HepG2 (cell line): ENCODE data around the gene PTGES3. TPM values are rescaled to one million over a fixed set of nuclear protein-coding genes. Genes with fewer than 3 reads are reported as not detected.

Experiments used
- ARNT ChIP-seq: fragments of 450-650 bp; IDR thresholded peaks from 2 replicates; pipeline ENCODE4 v1.6.1; 2017
- CHD4 ChIP-seq: fragments of 200-600 bp; sonication (generic); IDR thresholded peaks from 2 replicates; pipeline ENCODE4 v1.7.0; 2017; ENCODE audit warnings: mild to moderate bottlenecking, low read length, borderline replicate concordance
- FOXP1 ChIP-seq, 2 experiments: fragments of 450-650 bp in 1 of 2; IDR thresholded peaks; 2 replicates each; pipeline ENCODE4 v1.6.1; 2017 to 2018; ENCODE audit warnings: antibody characterized with exemption in 1 of 2
- KAT7 ChIP-seq: IDR thresholded peaks from 2 replicates; pipeline ENCODE4 v1.6.1; 2018; ENCODE audit warnings: borderline replicate concordance, missing compliant biosample characterization
- KMT2A ChIP-seq: sonication (generic); formaldehyde crosslinking; IDR thresholded peaks from 2 replicates; pipeline ENCODE4 v1.4.0; 2020; ENCODE audit warnings: missing genetic modification reagents
- NAIF1 ChIP-seq: sonication (generic); formaldehyde crosslinking; IDR thresholded peaks from 2 replicates; pipeline ENCODE4 v1.5.0; 2020; ENCODE audit warnings: mild to moderate bottlenecking, missing genetic modification reagents, borderline replicate concordance
- NFRKB ChIP-seq: fragments of 450-650 bp; IDR thresholded peaks from 2 replicates; pipeline ENCODE4 v1.6.1; 2017
- RELA ChIP-seq: sonication (generic); formaldehyde crosslinking; IDR thresholded peaks from 2 replicates; pipeline ENCODE4 v1.4.0; 2020; ENCODE audit warnings: missing genetic modification reagents
- RFXANK ChIP-seq: IDR thresholded peaks from 2 replicates; pipeline ENCODE4 v1.6.1; 2016
- SATB2 ChIP-seq: sonication (generic); formaldehyde crosslinking; IDR thresholded peaks from 2 replicates; pipeline ENCODE4 v1.5.0; 2020; ENCODE audit warnings: missing genetic modification reagents
- TBX2 ChIP-seq: sonication (generic); formaldehyde crosslinking; IDR thresholded peaks from 2 replicates; pipeline ENCODE4 v1.5.0; 2020; ENCODE audit warnings: missing genetic modification reagents, mild to moderate bottlenecking, borderline replicate concordance
- ZNF10 ChIP-seq: sonication (generic); formaldehyde crosslinking; IDR thresholded peaks from 2 replicates; pipeline ENCODE4 v1.4.0; 2020; ENCODE audit warnings: mild to moderate bottlenecking, low read depth, missing genetic modification reagents, borderline replicate concordance
- ZNF121 ChIP-seq: sonication (generic); formaldehyde crosslinking; IDR thresholded peaks from 2 replicates; pipeline ENCODE4 v1.5.0; 2020; ENCODE audit warnings: mild to moderate bottlenecking, missing genetic modification reagents
- ZNF260 ChIP-seq: sonication (generic); formaldehyde crosslinking; IDR thresholded peaks from 2 replicates; pipeline ENCODE4 v1.4.0; 2020; ENCODE audit warnings: missing genetic modification reagents, low read depth, mild to moderate bottlenecking, borderline replicate concordance
- ZNF616 ChIP-seq: sonication (generic); formaldehyde crosslinking; IDR thresholded peaks from 2 replicates; pipeline ENCODE4 v1.5.0; 2020; ENCODE audit warnings: low read depth, mild to moderate bottlenecking, missing genetic modification reagents
- ZNF720 ChIP-seq: sonication (generic); formaldehyde crosslinking; IDR thresholded peaks from 2 replicates; pipeline ENCODE4 v1.4.0; 2020; ENCODE audit warnings: missing genetic modification reagents
- ZNF747 ChIP-seq: sonication (generic); formaldehyde crosslinking; IDR thresholded peaks from 2 replicates; pipeline ENCODE4 v1.8.1; 2023; ENCODE audit warnings: missing genetic modification reagents, mild to moderate bottlenecking, borderline replicate concordance
- ZNF780A ChIP-seq: sonication (generic); formaldehyde crosslinking; IDR thresholded peaks from 2 replicates; pipeline ENCODE4 v1.8.0; 2022; ENCODE audit warnings: mild to moderate bottlenecking, missing genetic modification reagents, moderate library complexity
- polyA plus RNA-seq, 8 experiments: library from polyadenylated mRNA; depleted of rRNA in 3 of 8; stranded (reverse) in 7 of 8; unstranded in 1 of 8; fragments of >200 nt; fragmentation: Illumina TruSeq in 4 of 8; extraction: Trizol in 4 of 8; gene quantifications; 2 replicates each; pipeline versions ENCODE4 v1.2.1 to v1.2.3, GENCODE V29; 2011 to 2016; ENCODE audit warnings: low read depth in 4 of 8, missing spikeins in 1 of 8, mixed read lengths in 1 of 8; ENCODE audit not compliant: insufficient read depth in 1 of 8
- total RNA-seq, 5 experiments: library from RNA; depleted of rRNA; stranded (reverse); fragments of >200 nt; fragmentation: Illumina TruSeq; extraction: Trizol; gene quantifications; 2 replicates each; pipeline ENCODE4 v1.2.3, GENCODE V29; 2016; ENCODE audit warnings: low read depth in 1 of 5
- TF ChIP-seq, protein P1 (sequence below): sonication (generic); formaldehyde crosslinking; IDR thresholded peaks from 2 replicates; pipeline ENCODE4 v1.5.1; 2020; ENCODE audit warnings: mild to moderate bottlenecking, moderate library complexity, missing genetic modification reagents
- TF ChIP-seq, protein P2 (sequence below): sonication (generic); formaldehyde crosslinking; IDR thresholded peaks from 2 replicates; pipeline ENCODE4 v1.4.0; 2020; ENCODE audit warnings: missing genetic modification reagents
- TF ChIP-seq, protein P3 (sequence below): sonication (generic); formaldehyde crosslinking; IDR thresholded peaks from 2 replicates; pipeline ENCODE4 v1.5.1; 2020; ENCODE audit warnings: mild to moderate bottlenecking, missing genetic modification reagents, borderline replicate concordance
- TF ChIP-seq, protein P4 (sequence below): IDR thresholded peaks from 2 replicates; pipeline ENCODE4 v1.6.1; 2016; ENCODE audit warnings: control low read depth

The PTGES3 gene
- total and polyA plus RNA-seq, 2 of the 13 experiments (the other 11 are each of a cell fraction or from before 2014, with no cell fraction given) = 54.4 to 159 TPM

DNA sequence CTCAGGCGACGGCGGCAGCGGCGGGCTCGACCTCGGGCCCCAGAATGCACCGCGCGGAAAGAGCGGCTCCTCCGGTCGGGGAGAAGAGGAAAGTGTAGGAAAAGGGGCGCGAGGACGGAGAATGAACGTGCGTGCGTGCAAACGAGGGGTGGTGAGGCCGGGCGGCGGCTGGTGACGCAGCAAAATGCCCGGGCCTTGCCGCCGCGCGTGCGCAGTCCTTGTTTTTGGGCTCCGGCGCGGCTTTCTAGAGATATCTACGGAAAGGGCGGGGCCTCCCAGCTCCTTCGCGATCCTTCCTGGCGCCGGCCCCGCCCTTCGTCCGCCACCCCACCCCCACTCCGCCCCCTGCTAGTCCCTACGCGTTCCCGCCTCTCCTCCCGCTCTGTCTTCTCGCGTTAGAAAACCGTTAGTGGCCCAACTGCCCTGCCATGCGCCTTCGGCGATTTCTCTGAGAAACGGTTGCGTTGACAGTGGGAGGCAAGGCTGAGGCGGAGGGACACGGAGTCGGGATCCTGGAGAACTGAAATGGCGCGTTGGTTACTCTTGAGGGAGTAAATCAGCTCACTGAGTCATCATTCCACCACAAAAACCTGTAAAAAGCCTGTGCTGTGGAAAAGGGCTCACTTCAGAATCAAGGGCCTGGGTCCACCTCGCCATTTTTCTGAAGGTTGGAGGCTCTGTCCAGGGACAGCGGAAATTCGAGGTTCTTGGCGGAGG lies at the start of gene PTGES3 (continued):
- TF ChIP-seq, protein P1, sequence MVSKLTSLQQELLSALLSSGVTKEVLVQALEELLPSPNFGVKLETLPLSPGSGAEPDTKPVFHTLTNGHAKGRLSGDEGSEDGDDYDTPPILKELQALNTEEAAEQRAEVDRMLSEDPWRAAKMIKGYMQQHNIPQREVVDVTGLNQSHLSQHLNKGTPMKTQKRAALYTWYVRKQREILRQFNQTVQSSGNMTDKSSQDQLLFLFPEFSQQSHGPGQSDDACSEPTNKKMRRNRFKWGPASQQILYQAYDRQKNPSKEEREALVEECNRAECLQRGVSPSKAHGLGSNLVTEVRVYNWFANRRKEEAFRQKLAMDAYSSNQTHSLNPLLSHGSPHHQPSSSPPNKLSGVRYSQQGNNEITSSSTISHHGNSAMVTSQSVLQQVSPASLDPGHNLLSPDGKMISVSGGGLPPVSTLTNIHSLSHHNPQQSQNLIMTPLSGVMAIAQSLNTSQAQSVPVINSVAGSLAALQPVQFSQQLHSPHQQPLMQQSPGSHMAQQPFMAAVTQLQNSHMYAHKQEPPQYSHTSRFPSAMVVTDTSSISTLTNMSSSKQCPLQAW = peak; percentile 88
- TF ChIP-seq ZNF780A (CRISPR knock-in tag) (no peak; the same call in 1 of the 2 replicates), RELA (CRISPR knock-in tag) (no peak), ZNF10 (CRISPR knock-in tag) (no peak), FOXP1 (IDR thresholded peaks at IDR 0.05) (no peak), FOXP1 (CRISPR knock-in tag; IDR thresholded peaks at IDR 0.05) (no peak; the same call in 1 of the 2 replicates), ZNF720 (CRISPR knock-in tag) (no peak), KMT2A (CRISPR knock-in tag) (peak; percentile 85), KAT7 (CRISPR knock-in tag) (no peak; the same call in 1 of the 2 replicates), RFXANK (CRISPR knock-in tag) (no peak), ZNF121 (no peak; the same call in 1 of the 2 replicates), NFRKB (no peak), NAIF1 (CRISPR knock-in tag) (peak; percentile 94), ZNF616 (peak; percentile 79), ZNF747 (peak; percentile 96), ZNF260 (CRISPR knock-in tag) (no peak), TBX2 (peak; percentile 90), ARNT (no peak), SATB2 (CRISPR knock-in tag) (peak; percentile 53; the same call in 1 of the 2 replicates), CHD4 (no peak)
- TF ChIP-seq, protein P2, sequence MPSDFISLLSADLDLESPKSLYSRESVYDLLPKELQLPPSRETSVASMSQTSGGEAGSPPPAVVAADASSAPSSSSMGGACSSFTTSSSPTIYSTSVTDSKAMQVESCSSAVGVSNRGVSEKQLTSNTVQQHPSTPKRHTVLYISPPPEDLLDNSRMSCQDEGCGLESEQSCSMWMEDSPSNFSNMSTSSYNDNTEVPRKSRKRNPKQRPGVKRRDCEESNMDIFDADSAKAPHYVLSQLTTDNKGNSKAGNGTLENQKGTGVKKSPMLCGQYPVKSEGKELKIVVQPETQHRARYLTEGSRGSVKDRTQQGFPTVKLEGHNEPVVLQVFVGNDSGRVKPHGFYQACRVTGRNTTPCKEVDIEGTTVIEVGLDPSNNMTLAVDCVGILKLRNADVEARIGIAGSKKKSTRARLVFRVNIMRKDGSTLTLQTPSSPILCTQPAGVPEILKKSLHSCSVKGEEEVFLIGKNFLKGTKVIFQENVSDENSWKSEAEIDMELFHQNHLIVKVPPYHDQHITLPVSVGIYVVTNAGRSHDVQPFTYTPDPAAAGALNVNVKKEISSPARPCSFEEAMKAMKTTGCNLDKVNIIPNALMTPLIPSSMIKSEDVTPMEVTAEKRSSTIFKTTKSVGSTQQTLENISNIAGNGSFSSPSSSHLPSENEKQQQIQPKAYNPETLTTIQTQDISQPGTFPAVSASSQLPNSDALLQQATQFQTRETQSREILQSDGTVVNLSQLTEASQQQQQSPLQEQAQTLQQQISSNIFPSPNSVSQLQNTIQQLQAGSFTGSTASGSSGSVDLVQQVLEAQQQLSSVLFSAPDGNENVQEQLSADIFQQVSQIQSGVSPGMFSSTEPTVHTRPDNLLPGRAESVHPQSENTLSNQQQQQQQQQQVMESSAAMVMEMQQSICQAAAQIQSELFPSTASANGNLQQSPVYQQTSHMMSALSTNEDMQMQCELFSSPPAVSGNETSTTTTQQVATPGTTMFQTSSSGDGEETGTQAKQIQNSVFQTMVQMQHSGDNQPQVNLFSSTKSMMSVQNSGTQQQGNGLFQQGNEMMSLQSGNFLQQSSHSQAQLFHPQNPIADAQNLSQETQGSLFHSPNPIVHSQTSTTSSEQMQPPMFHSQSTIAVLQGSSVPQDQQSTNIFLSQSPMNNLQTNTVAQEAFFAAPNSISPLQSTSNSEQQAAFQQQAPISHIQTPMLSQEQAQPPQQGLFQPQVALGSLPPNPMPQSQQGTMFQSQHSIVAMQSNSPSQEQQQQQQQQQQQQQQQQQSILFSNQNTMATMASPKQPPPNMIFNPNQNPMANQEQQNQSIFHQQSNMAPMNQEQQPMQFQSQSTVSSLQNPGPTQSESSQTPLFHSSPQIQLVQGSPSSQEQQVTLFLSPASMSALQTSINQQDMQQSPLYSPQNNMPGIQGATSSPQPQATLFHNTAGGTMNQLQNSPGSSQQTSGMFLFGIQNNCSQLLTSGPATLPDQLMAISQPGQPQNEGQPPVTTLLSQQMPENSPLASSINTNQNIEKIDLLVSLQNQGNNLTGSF (CRISPR knock-in tag) = peak; percentile 91
- TF ChIP-seq, protein P3, sequence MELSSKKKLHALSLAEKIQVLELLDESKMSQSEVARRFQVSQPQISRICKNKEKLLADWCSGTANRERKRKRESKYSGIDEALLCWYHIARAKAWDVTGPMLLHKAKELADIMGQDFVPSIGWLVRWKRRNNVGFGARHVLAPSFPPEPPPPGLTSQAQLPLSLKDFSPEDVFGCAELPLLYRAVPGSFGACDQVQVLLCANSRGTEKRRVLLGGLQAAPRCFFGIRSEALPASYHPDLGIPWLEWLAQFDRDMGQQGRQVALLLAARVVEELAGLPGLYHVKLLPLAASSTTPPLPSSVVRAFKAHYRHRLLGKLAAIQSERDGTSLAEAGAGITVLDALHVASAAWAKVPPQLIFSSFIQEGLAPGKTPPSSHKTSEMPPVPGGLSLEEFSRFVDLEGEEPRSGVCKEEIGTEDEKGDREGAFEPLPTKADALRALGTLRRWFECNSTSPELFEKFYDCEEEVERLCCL (CRISPR knock-in tag) = peak; percentile 67; the same call in 1 of the 2 replicates
- TF ChIP-seq, protein P4, sequence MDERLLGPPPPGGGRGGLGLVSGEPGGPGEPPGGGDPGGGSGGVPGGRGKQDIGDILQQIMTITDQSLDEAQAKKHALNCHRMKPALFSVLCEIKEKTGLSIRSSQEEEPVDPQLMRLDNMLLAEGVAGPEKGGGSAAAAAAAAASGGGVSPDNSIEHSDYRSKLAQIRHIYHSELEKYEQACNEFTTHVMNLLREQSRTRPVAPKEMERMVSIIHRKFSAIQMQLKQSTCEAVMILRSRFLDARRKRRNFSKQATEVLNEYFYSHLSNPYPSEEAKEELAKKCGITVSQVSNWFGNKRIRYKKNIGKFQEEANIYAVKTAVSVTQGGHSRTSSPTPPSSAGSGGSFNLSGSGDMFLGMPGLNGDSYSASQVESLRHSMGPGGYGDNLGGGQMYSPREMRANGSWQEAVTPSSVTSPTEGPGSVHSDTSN (CRISPR knock-in tag) = no peak
